ENCODE results near the gene CCL5. TPM values are rescaled to one million over a fixed set of nuclear protein-coding genes. Genes with fewer than 3 reads are reported as not detected.

The CCL5 gene
- total and polyA plus RNA-seq, 10 of the 15 experiments (the other 5 are each of a cell fraction or from before 2014, with no cell fraction given): 45.7 to 186 (median 90.8) TPM

DNA sequence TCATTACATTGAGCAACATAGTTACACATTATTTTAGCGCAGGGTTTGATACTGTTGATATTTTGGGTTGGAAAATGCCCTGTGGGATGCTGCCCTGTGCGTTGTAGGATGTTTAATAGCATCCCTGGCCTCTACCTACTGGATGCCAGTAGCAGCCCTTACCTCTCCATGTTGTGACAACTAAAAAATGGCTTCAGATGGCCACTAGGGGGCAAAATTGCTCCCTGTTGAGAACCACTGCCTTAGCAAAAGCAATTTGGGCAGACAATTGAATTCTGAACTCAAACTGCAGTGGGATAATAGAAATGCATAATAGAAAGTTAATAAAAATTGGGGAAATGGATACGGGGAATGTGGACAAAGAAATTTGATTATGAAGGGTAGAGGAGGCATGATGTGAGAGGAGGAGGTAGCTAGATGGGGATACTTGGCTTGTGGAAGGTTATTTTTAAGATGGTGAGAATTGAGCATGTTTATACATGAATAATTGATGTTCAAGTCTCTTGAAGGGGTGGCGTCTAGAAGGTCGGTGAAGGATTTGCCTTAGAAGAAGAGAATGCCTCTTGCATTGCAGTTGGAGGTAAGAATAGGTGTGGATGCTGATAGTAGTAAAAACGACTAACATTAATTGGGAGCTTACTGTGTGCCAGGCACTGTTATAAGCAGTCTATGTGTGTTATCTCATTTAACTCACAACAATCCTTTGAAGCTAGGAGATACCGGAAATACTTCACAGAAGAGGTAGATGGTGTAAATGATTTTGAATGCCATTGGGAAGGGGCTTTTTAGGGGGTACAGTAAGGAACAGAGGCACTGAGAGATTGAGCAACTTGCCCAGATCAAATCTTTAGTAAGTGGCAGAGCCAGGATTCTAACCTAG, 30.5 kb downstream of the CCL5 start:
- Histone ChIP-seq H3K4me3 (no peak overlapping the region), H3K4me1 (ENCODE audit: control insufficient read depth, insufficient read depth, low read length) (no peaks in the 10 kb centered on the region), H2AFZ (ENCODE audit: control insufficient read depth, low read depth, low read length) (no peak overlapping the region), H3K79me2 (ENCODE audit: control insufficient read depth, insufficient read depth, low read length) (no peaks in the 10 kb centered on the region), H3K9me3 (replicated peaks; ENCODE audit: control insufficient read depth, insufficient read depth, low read length) (no peaks in the 10 kb centered on the region), H4K20me1 (ENCODE audit: control insufficient read depth, insufficient read depth) (no peaks in the 10 kb centered on the region), H3K36me3 (ENCODE audit: control insufficient read depth in 2 of 2, insufficient read depth in 2 of 2, low read length in 1 of 2) (peaks cover 6 to 18% of the 10 kb centered on the region in 2 experiments), H3K9ac (ENCODE audit: control insufficient read depth, insufficient read depth, low read length) (no peak overlapping the region), H3K27ac (ENCODE audit: control insufficient read depth, insufficient read depth) (no peak overlapping the region), H3K4me2 (ENCODE audit: control insufficient read depth, insufficient read depth) (no peak overlapping the region), H3K27me3 (replicated peaks in 1 of 2; ENCODE audit: control insufficient read depth in 2 of 2, insufficient read depth in 2 of 2, low read length in 1 of 2) (no peaks in the 10 kb centered on the region)
- POLR2A ChIA-PET: interaction anchor here (0.6 to 1.0 kb wide), 2 partner anchors 61 to 97 kb away, joined by 3 read pairs; no protein-coding TSS in a partner anchor
- SMC1A ChIA-PET (ENCODE audit: uncharacterized antibody, unreplicated experiment): interaction anchor here (0.5 to 6.6 kb wide), 26 partner anchors 11 to 1382 kb away, joined by 3 to 33 read pairs (median 4); partner anchors contain the start of genes CCL5, LYZL6 and RDM1
- no TSS peak for BruUV-seq (replicated peaks)
- WGBS (ENCODE audit: insufficient coverage, insufficient replicate concordance, low lambda C conversion rate, missing lambda C conversion rate): 61% methylated on average over 7 of the region's 7 CpGs
- ATAC-seq: peak; percentile 95
- peak; percentile 20 for DNase-seq (ENCODE audit: low read depth, low spot score)
- in situ Hi-C loops (cut with MboI): no loop called here
- intact Hi-C loops (cut with micrococcal nuclease; ENCODE audit: unreplicated experiment): loop anchor here (1.0 to 5.0 kb wide), 3 partner anchors 83 to 300 kb away; partner anchors contain the start of gene RDM1
- RAD21 ChIA-PET (ENCODE audit: unreplicated experiment): interaction anchor here (0.6 to 3.3 kb wide), 12 partner anchors 23 to 299 kb away, joined by 3 to 19 read pairs (median 5); partner anchors contain the start of genes CCL5 and RDM1
- CTCF ChIA-PET: interaction anchor here (0.8 to 4.7 kb wide), 43 partner anchors 9 to 636 kb away, joined by 3 to 38 read pairs (median 4); partner anchors contain the start of genes CCL3, LYZL6 and RDM1
- no peak for FAIRE-seq
- TF ChIP-seq NBN (IDR thresholded peaks at IDR 0.05) (0 out of 2 replicates have a peak, but pooled peaks have one; percentile 22), CBFB (IDR thresholded peaks at IDR 0.05; ENCODE audit: low read depth) (0 out of 2 replicates have a peak, but pooled peaks have one; percentile 37), POLR2A (IDR thresholded peaks at IDR 0.05; ENCODE audit: low read depth, low read length) (no peak), SPI1 (IDR thresholded peaks at IDR 0.05; ENCODE audit: borderline replicate concordance, insufficient read depth, low read depth, low read length) (no peak), FOXK2 (IDR thresholded peaks at IDR 0.05) (no peak), PAX8 (IDR thresholded peaks at IDR 0.05) (no peak), ASH2L (IDR thresholded peaks at IDR 0.05; ENCODE audit: borderline replicate concordance, low read depth) (no peak), POU2F2 (IDR thresholded peaks at IDR 0.05; ENCODE audit: borderline replicate concordance, low read depth, low read length) (0 out of 3 replicates have a peak, but pooled peaks have one; percentile 39), HDGF (IDR thresholded peaks at IDR 0.05) (0 out of 2 replicates have a peak, but pooled peaks have one; percentile 33), RAD21 (IDR thresholded peaks at IDR 0.05; ENCODE audit: insufficient read depth, low read depth, low read length) (peak; percentile 91), ZSCAN29 (IDR thresholded peaks at IDR 0.05) (0 out of 2 replicates have a peak, but pooled peaks have one; percentile 28), SMC3 (IDR thresholded peaks at IDR 0.05; ENCODE audit: borderline replicate concordance, low read length) (peak; percentile 74), ZNF384 (IDR thresholded peaks at IDR 0.05; ENCODE audit: borderline replicate concordance, low read depth, low read length) (no peak)
- TF ChIP-seq, protein P1, sequence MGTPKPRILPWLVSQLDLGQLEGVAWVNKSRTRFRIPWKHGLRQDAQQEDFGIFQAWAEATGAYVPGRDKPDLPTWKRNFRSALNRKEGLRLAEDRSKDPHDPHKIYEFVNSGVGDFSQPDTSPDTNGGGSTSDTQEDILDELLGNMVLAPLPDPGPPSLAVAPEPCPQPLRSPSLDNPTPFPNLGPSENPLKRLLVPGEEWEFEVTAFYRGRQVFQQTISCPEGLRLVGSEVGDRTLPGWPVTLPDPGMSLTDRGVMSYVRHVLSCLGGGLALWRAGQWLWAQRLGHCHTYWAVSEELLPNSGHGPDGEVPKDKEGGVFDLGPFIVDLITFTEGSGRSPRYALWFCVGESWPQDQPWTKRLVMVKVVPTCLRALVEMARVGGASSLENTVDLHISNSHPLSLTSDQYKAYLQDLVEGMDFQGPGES (IDR thresholded peaks at IDR 0.05): no peak
- TF ChIP-seq, protein P2, sequence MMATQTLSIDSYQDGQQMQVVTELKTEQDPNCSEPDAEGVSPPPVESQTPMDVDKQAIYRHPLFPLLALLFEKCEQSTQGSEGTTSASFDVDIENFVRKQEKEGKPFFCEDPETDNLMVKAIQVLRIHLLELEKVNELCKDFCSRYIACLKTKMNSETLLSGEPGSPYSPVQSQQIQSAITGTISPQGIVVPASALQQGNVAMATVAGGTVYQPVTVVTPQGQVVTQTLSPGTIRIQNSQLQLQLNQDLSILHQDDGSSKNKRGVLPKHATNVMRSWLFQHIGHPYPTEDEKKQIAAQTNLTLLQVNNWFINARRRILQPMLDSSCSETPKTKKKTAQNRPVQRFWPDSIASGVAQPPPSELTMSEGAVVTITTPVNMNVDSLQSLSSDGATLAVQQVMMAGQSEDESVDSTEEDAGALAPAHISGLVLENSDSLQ (IDR thresholded peaks at IDR 0.05): no peak
- TF ChIP-seq, protein P3, sequence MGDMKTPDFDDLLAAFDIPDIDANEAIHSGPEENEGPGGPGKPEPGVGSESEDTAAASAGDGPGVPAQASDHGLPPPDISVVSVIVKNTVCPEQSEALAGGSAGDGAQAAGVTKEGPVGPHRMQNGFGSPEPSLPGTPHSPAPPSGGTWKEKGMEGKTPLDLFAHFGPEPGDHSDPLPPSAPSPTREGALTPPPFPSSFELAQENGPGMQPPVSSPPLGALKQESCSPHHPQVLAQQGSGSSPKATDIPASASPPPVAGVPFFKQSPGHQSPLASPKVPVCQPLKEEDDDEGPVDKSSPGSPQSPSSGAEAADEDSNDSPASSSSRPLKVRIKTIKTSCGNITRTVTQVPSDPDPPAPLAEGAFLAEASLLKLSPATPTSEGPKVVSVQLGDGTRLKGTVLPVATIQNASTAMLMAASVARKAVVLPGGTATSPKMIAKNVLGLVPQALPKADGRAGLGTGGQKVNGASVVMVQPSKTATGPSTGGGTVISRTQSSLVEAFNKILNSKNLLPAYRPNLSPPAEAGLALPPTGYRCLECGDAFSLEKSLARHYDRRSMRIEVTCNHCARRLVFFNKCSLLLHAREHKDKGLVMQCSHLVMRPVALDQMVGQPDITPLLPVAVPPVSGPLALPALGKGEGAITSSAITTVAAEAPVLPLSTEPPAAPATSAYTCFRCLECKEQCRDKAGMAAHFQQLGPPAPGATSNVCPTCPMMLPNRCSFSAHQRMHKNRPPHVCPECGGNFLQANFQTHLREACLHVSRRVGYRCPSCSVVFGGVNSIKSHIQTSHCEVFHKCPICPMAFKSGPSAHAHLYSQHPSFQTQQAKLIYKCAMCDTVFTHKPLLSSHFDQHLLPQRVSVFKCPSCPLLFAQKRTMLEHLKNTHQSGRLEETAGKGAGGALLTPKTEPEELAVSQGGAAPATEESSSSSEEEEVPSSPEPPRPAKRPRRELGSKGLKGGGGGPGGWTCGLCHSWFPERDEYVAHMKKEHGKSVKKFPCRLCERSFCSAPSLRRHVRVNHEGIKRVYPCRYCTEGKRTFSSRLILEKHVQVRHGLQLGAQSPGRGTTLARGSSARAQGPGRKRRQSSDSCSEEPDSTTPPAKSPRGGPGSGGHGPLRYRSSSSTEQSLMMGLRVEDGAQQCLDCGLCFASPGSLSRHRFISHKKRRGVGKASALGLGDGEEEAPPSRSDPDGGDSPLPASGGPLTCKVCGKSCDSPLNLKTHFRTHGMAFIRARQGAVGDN (IDR thresholded peaks at IDR 0.05): 0 out of 2 replicates have a peak, but pooled peaks have one; percentile 11

Measured in GM12878 (cell line).